Activated CD8-positive, alpha-beta T cell treated with anti-CD3 and anti-CD28 coated beads for 36 hours (primary cell): ENCODE measurements around the gene CYP8B1. TPM values are rescaled to one million over a fixed set of nuclear protein-coding genes. Genes with fewer than 3 reads are reported as not detected.

Experiments used
- ATAC-seq: fragments of 200-7000 bp; cut with Tn5 transposase; one replicate; pipeline ENCODE4 v1.10.0; 2021; ENCODE audit warnings: mild to moderate bottlenecking, moderate library complexity
- CTCF ChIA-PET: fragments of 350-600 bp; sonication (Branson Sonifier 250); formaldehyde crosslinking; loops from one replicate; lab custom pipeline; 2021; ENCODE audit warnings: antibody characterized with exemption; lab: Charles Lee
- POLR2A ChIA-PET: fragments of 350-600 bp; sonication (Branson Sonifier 250); formaldehyde crosslinking; loops from one replicate; lab custom pipeline; 2021; ENCODE audit warnings: antibody characterized with exemption; lab: Charles Lee
- DNase-seq: peaks from one replicate; pipeline ENCODE4 v3.0.0-alpha.2; 2020
- H3K27ac Mint-ChIP-seq: one replicate; pipeline ENCODE4 v1.8.0; 2021; ENCODE audit warnings: mild to moderate bottlenecking, mixed read lengths
- H3K27me3 Mint-ChIP-seq: one replicate; pipeline ENCODE4 v1.8.0; 2021; ENCODE audit warnings: mixed read lengths
- H3K36me3 Mint-ChIP-seq: one replicate; pipeline ENCODE4 v1.8.0; 2021; ENCODE audit warnings: low read depth, mixed read lengths
- H3K4me1 Mint-ChIP-seq: one replicate; pipeline ENCODE4 v1.8.0; 2021; ENCODE audit warnings: low read depth, mixed read lengths
- H3K4me3 Mint-ChIP-seq: one replicate; pipeline ENCODE4 v1.8.0; 2021; ENCODE audit warnings: mild to moderate bottlenecking, moderate library complexity, mixed read lengths
- H3K9me3 Mint-ChIP-seq: one replicate; pipeline ENCODE4 v1.8.0; 2021; ENCODE audit warnings: mixed read lengths
- CTCF ChIP-seq: fragments of 200-600 bp; IDR thresholded peaks from one replicate; pipeline ENCODE4 v1.8.0; 2022; ENCODE audit warnings: antibody characterized with exemption, mild to moderate bottlenecking
- intact Hi-C: fragments of 100-400 bp; cut with micrococcal nuclease; formaldehyde crosslinking; loops from one replicate; pipeline ENCODE4 v1.10.0; 2022
- total RNA-seq, 2 experiments: library from RNA; stranded (reverse); gene quantifications; one replicate each; pipeline ENCODE4 v1.2.3, GENCODE V29; 2021

Gene CYP8B1
- total RNA-seq, 2 experiments from 2014 or later, result not detected

GRCh38 chr3:42877881-42878280 is 2.2 kb upstream of the CYP8B1 start:
- Mint-ChIP-seq H3K9me3 (no peaks in the 10 kb centered on the region), H3K4me3 (no peak overlapping the region), H3K4me1 (peaks cover 9% of the 10 kb centered on the region), H3K27ac (no peak overlapping the region), H3K27me3 (no peaks in the 10 kb centered on the region), H3K36me3 (no peaks in the 10 kb centered on the region)
- intact Hi-C loops, result no loop called here
- POLR2A ChIA-PET, result no interaction called here
- DNase-seq (no peak), ATAC-seq (no peak)
- CTCF ChIA-PET, result interaction anchor here (0.9 to 4.1 kb wide), 6 partner anchors 9 to 97 kb away, joined by 3 to 32 read pairs (median 4); partner anchors contain the start of gene HIGD1A
- no peak for TF ChIP-seq CTCF

GRCh38 chr3:42876940-42877720 is 1.5 kb upstream of the CYP8B1 start:
- Mint-ChIP-seq H3K27me3 (no peaks in the 10 kb centered on the region), H3K4me3 (no peak overlapping the region), H3K27ac (no peak overlapping the region), H3K9me3 (no peaks in the 10 kb centered on the region), H3K4me1 (peaks cover 9% of the 10 kb centered on the region), H3K36me3 (no peaks in the 10 kb centered on the region)
- ChIA-PET CTCF (interaction anchor here (4.1 kb wide), 1 partner anchor 46 kb away, joined by 32 read pairs; no protein-coding TSS in a partner anchor), POLR2A (no interaction called here)
- ATAC-seq (no peak), DNase-seq (no peak)
- intact Hi-C loops, result no loop called here
- TF ChIP-seq CTCF, result no peak

GRCh38 chr3:42876401-42876800 is 722 bp upstream of the CYP8B1 start:
- no peaks in the 10 kb centered on the region for H3K27me3 Mint-ChIP-seq
- H3K4me3 Mint-ChIP-seq, result no peak overlapping the region
- ATAC-seq (no peak), DNase-seq (no peak)
- no peaks in the 10 kb centered on the region for H3K36me3 Mint-ChIP-seq
- no peaks in the 10 kb centered on the region for H3K9me3 Mint-ChIP-seq
- no peak for TF ChIP-seq CTCF
- H3K4me1 Mint-ChIP-seq, result peaks cover 4% of the 10 kb centered on the region
- CTCF ChIA-PET, result interaction anchor here (4.1 kb wide), 1 partner anchor 45 kb away, joined by 32 read pairs; no protein-coding TSS in a partner anchor
- intact Hi-C loops, result no loop called here
- no peak overlapping the region for H3K27ac Mint-ChIP-seq
- POLR2A ChIA-PET, result no interaction called here

GRCh38 chr3:42874749-42875148 is 930 bp downstream of the CYP8B1 start:
- Mint-ChIP-seq H3K27ac (no peak overlapping the region), H3K9me3 (no peaks in the 10 kb centered on the region), H3K27me3 (no peaks in the 10 kb centered on the region), H3K4me1 (no peaks in the 10 kb centered on the region), H3K36me3 (no peaks in the 10 kb centered on the region), H3K4me3 (no peak overlapping the region)
- DNase-seq (no peak), ATAC-seq (no peak)
- intact Hi-C loops, result no loop called here
- ChIA-PET POLR2A (no interaction called here), CTCF (no interaction called here)
- no peak for TF ChIP-seq CTCF

GRCh38 chr3:42873221-42873982 is 2.3 kb downstream of the CYP8B1 start:
- ChIA-PET POLR2A (no interaction called here), CTCF (no interaction called here)
- intact Hi-C loops, result no loop called here
- H3K4me1 Mint-ChIP-seq, result no peaks in the 10 kb centered on the region
- no peak overlapping the region for H3K27ac Mint-ChIP-seq
- no peak for TF ChIP-seq CTCF
- no peaks in the 10 kb centered on the region for H3K9me3 Mint-ChIP-seq
- H3K4me3 Mint-ChIP-seq, result no peak overlapping the region
- DNase-seq (no peak), ATAC-seq (no peak)
- no peaks in the 10 kb centered on the region for H3K36me3 Mint-ChIP-seq
- no peaks in the 10 kb centered on the region for H3K27me3 Mint-ChIP-seq
